NB4 (cell line): ENCODE measurements around the gene PPP1R9B.

Experiments
- CTCF ChIP-seq: IDR thresholded peaks from one replicate; pipeline ENCODE4 v1.5.1; 2012; ENCODE audit warnings: low read depth, low read length
- MAX ChIP-seq: IDR thresholded peaks from 2 replicates; pipeline ENCODE4 v1.6.1; 2011; ENCODE audit warnings: low read depth, low read length
- POLR2A ChIP-seq: IDR thresholded peaks from 2 replicates; pipeline ENCODE4 v1.6.1; 2011; ENCODE audit warnings: mild to moderate bottlenecking; ENCODE audit not compliant: insufficient read length; ENCODE audit errors: extremely low read depth

- TF ChIP-seq CTCF, result no peak
- no peak for TF ChIP-seq POLR2A
- no peak for TF ChIP-seq MAX
Observed at GRCh38 chr17:50181591-50182560, 31.4 kb upstream of the PPP1R9B start.
